Measurements from ENCODE around the gene USE1.
A peak's percentile ranks its signal among the peaks of the same experiment; 100 is the strongest.
"Not testable (repeated sequence)": the region's sequence is repeated elsewhere in the genome, so short reads cannot be mapped to it uniquely, and the experiment has no call there.

The USE1 gene

GRCh38 chr19:17215127-17215971 is at the start of gene USE1:
Gene USE1 (plus strand): TSS chr19:17215357. CDS start chr19:17215406, 49 bp downstream.
- DNase-seq (ENCODE audit: low read depth), result peak; percentile 79

- DNase-seq (ENCODE audit: low read depth), result no peak
Observed at GRCh38 chr19:17165715-17166114, 49.4 kb upstream of the USE1 start.

- DNase-seq (ENCODE audit: low read depth), result no peak
Observed at GRCh38 chr19:17170538-17171297, 44.4 kb upstream of the USE1 start.

GRCh38 chr19:17171874-17172273 is 43.3 kb upstream of the USE1 start:
- no peak for DNase-seq (ENCODE audit: low read depth)

- no peak for DNase-seq (ENCODE audit: low read depth)
Observed at GRCh38 chr19:17172624-17173345, 42.4 kb upstream of the USE1 start.

GRCh38 chr19:17178291-17178690 is 36.9 kb upstream of the USE1 start:
- no peak for DNase-seq (ENCODE audit: low read depth)

GRCh38 chr19:17180997-17181702 is 34.0 kb upstream of the USE1 start:
- no peak for DNase-seq (ENCODE audit: low read depth)

GRCh38 chr19:17183271-17183761 is 31.8 kb upstream of the USE1 start:
- DNase-seq (ENCODE audit: low read depth), result peak; percentile 15

- DNase-seq (ENCODE audit: low read depth), result no peak
Observed at GRCh38 chr19:17183858-17184321, 31.3 kb upstream of the USE1 start.

- peak; percentile 11 for DNase-seq (ENCODE audit: low read depth)
Observed at GRCh38 chr19:17184371-17184841, 30.8 kb upstream of the USE1 start.

- no peak for DNase-seq (ENCODE audit: low read depth)
Observed at GRCh38 chr19:17185590-17185989, 29.6 kb upstream of the USE1 start.

- not testable (repeated sequence) for DNase-seq (ENCODE audit: low read depth)
Observed at GRCh38 chr19:17191736-17192135, 23.4 kb upstream of the USE1 start.

- DNase-seq (ENCODE audit: low read depth), result no peak
Observed at GRCh38 chr19:17192751-17193150, 22.4 kb upstream of the USE1 start.

GRCh38 chr19:17194608-17195007 is 20.5 kb upstream of the USE1 start:
- no peak for DNase-seq (ENCODE audit: low read depth)

GRCh38 chr19:17195106-17195505 is 20.1 kb upstream of the USE1 start:
- DNase-seq (ENCODE audit: low read depth), result no peak

- no peak for DNase-seq (ENCODE audit: low read depth)
Observed at GRCh38 chr19:17196610-17197009, 18.5 kb upstream of the USE1 start.

- no peak for DNase-seq (ENCODE audit: low read depth)
Observed at GRCh38 chr19:17197666-17198065, 17.5 kb upstream of the USE1 start.

GRCh38 chr19:17200408-17201079 is 14.6 kb upstream of the USE1 start:
- DNase-seq (ENCODE audit: low read depth), result no peak

- no peak for DNase-seq (ENCODE audit: low read depth)
Observed at GRCh38 chr19:17202249-17202648, 12.9 kb upstream of the USE1 start.

- DNase-seq (ENCODE audit: low read depth), result no peak
Observed at GRCh38 chr19:17202713-17203112, 12.4 kb upstream of the USE1 start.
